HG03558 (cell line): ENCODE measurements around the gene RIN3.
A peak's percentile ranks its signal among the peaks of the same experiment; 100 is the strongest.

Source experiments
- ATAC-seq: cut with Tn5 transposase; IDR thresholded peaks from one replicate; pipeline ENCODE4 v1.9.1; 2021; ENCODE audit warnings: moderate number of reproducible peaks; ENCODE audit not compliant: unreplicated experiment; ENCODE audit errors: extremely low read depth

Gene RIN3

DNA sequence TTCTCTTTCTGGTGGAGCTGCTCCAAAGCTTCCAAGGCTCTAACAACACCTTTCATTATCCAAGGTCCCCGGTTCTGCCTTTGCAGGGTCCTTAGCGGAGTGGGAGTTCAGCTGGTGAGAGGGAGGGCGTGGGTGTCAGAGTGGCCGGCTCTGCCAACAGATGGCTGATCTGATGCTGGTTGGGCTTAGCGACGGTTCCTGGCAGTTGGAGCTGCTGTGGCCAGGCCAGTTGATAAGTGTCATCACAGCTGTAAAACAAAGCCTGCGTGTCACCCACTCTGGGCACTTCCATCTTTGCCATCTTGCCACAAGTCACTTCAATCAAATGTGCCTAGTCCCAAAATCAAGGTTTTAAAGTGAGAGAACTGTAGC lies 36.3 kb downstream of the RIN3 start:
- no peak for ATAC-seq

GRCh38 chr14:92551044-92551841 lies 37.7 kb downstream of the RIN3 start:
- peak; percentile 51 for ATAC-seq

DNA sequence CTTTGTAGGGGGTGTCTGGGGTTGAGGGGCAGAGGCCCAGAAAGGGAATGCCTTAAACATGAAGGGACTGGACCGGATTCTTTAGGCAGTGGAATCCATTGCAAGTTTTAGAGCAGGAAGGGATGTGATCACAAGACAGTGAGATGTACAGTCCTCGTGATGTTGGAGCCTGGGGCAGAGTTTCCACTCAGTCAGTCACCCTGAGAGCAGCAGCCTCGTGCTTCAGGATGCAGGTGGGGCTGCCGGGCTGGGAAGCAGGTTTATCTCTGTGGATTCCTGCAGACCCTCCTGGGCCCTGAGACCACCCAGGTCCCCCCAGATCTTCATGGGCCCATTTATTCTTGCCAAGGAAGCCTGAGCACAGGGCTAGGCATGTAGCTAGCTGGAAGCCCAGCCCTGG lies 38.5 kb downstream of the RIN3 start:
- no peak for ATAC-seq

- no peak for ATAC-seq
These were observed 39.9 kb downstream of the RIN3 start for GRCh38 chr14:92553438-92553837.

DNA sequence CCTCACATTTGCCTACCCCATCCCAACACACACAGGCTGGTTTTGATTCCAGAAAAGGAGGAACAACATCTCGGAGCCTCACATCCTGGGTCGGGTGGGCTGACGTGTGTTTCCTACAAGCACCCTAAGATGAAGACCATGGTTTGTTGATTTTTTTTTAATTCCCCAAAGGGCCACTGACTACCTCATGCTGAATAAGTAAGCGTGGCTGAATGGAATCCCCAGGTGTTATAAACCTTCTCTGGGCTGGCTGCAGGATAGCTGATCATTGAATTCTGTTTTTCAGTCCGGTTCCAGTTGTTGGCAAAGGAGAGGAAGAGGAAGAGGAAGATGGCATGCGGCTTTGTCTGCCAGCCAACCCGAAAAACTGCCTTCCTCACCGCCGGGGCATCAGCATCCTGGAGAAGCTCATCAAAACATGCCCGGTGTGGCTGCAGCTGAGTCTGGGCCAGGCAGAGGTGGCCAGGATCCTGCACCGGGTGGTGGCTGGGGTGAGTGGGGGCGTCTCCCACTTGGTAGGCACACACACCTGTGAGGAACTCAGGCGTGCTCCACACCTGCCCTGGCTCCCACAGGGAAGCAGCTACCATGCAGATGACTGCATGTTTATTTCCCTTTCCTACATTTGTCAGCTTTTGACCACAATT lies 42.0 kb downstream of the RIN3 start:
- no peak for ATAC-seq

GRCh38 chr14:92556255-92556741 lies 42.7 kb downstream of the RIN3 start:
- ATAC-seq: no peak

- ATAC-seq: no peak
These were observed 43.4 kb downstream of the RIN3 start for GRCh38 chr14:92556863-92557543.

DNA sequence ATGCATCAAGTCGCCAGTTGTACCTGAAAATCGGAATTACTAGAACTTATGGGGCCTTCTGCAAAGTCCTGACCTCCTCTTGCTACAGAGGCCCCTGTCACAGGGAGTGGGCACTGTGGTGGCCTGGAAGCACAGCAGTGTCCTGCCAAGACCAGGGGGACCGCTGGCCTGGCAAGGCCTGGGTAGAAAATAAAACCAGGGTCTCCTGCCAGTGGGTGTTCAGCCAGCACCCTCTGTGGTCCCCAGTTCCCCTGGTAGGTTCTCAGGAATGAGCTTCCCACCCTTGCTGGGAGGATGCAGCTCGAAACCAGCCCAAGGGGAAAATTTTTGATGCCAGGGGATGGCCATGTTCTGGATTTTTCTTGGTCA lies 43.9 kb downstream of the RIN3 start:
- ATAC-seq: no peak

DNA sequence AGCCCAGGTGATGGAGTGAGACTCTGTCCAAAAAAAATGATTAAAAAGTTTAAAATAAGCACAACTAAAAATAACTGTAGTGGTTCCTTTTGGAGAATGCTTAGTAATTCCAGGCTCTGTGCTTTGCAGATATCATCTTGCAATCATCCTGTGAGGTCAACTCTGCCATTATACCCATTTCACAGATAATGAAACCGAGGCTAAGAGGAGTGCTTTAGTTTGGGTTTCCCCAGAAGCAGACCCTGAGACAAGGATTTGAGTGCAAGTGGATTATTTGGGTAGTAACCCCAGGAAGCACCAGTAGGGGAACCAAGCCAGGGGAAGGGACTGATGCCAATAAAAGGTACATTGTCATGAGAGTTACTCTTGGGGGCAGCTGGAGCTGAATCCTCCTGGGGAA lies 44.7 kb downstream of the RIN3 start:
- no peak for ATAC-seq

GRCh38 chr14:92559486-92559885 lies 45.9 kb downstream of the RIN3 start:
- no peak for ATAC-seq

DNA sequence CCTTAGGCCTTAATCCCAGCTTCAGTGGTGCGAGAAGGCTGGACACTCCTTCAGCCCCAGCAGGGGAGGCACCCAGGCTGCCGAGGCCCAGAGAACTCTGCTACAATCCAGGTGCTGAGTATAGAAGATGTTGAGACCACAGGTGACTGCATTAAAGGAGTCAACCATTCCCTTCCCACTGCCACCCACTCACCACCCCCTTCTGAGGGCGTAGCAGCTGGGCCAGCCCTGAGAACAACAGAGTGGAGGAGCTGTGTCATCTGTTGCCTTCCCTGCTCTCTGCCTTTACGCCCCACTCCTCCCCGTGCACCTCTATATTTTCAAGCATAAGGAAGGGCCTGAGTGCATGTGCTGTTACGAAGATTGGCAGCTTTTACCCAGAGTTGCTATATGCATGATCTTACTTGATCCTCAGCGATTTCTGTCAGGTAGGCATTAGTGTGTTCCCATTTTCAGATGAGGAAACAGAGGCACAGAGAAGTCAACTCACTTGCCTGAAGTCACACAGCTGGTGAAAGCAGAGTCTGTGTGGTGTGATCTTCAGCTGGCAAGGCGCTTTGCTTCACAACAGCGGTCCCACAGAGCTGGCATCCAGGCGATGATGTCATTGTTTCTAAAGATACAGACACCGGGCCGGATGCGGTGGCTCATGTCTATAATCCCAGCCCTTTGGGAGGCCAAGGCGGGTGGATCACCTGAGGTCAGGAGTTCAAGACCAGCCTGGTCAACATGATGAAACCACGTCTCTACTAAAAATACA lies 46.7 kb downstream of the RIN3 start:
- no peak for ATAC-seq

- ATAC-seq: no peak
These were observed 48.4 kb downstream of the RIN3 start for GRCh38 chr14:92561906-92562479.

GRCh38 chr14:92563359-92563758 lies 49.8 kb downstream of the RIN3 start:
- peak; percentile 58 for ATAC-seq

GRCh38 chr14:92563765-92564285 lies 50.2 kb downstream of the RIN3 start:
- ATAC-seq: no peak

GRCh38 chr14:92564344-92565039 lies 50.9 kb downstream of the RIN3 start:
- ATAC-seq: no peak

GRCh38 chr14:92565040-92565717 lies 51.6 kb downstream of the RIN3 start:
- ATAC-seq: no peak

GRCh38 chr14:92565718-92566115 lies 52.1 kb downstream of the RIN3 start:
- ATAC-seq: no peak

- ATAC-seq: no peak
These were observed 53.7 kb downstream of the RIN3 start for GRCh38 chr14:92567173-92567725.
